SK-N-SH treated with all-trans-retinoic acid at 6 μM for 48 hours (cell line): ENCODE results near the gene NLRP2B.

Source experiments
- ATAC-seq: fragments of 200-7000 bp; cut with Tn5 transposase; 3 replicates; pipeline ENCODE4 v1.9.1; 2020; ENCODE audit warnings: mild to moderate bottlenecking, moderate library complexity
- ARNTL ChIP-seq: fragments of 450-650 bp; formaldehyde crosslinking; IDR thresholded peaks from 2 replicates; pipeline ENCODE4 v1.5.0; 2020; ENCODE audit warnings: low read depth, mild to moderate bottlenecking, moderate library complexity, borderline replicate concordance
- CREB5 ChIP-seq: fragments of 250-450 bp; sonication (Bioruptor Pico); IDR thresholded peaks from 2 replicates; pipeline ENCODE4 v1.5.1; 2020; ENCODE audit warnings: low read depth, mild to moderate bottlenecking, moderate library complexity
- CSDC2 ChIP-seq: fragments of 250-450 bp; sonication (Bioruptor Pico); IDR thresholded peaks from 2 replicates; pipeline ENCODE4 v1.5.0; 2020; ENCODE audit warnings: mild to moderate bottlenecking, moderate library complexity
- CSRNP3 ChIP-seq: fragments of 250-450 bp; sonication (Bioruptor Pico); IDR thresholded peaks from 2 replicates; pipeline ENCODE4 v1.5.1; 2021; ENCODE audit warnings: mild to moderate bottlenecking, moderate library complexity
- ESRRG ChIP-seq: fragments of 250-450 bp; sonication (Bioruptor Pico); IDR thresholded peaks from 2 replicates; pipeline ENCODE4 v1.6.1; 2021; ENCODE audit warnings: mild to moderate bottlenecking
- GLIS3 ChIP-seq: fragments of 250-450 bp; sonication (Bioruptor Pico); IDR thresholded peaks from 2 replicates; pipeline ENCODE4 v1.5.0; 2020; ENCODE audit warnings: mild to moderate bottlenecking, moderate library complexity
- ISL1 ChIP-seq: fragments of 250-450 bp; sonication (Bioruptor Pico); IDR thresholded peaks from 2 replicates; pipeline ENCODE4 v2.1.2; 2022; ENCODE audit warnings: mild to moderate bottlenecking, moderate library complexity
- OSR1 ChIP-seq: fragments of 250-450 bp; sonication (Bioruptor Pico); IDR thresholded peaks from 2 replicates; pipeline ENCODE4 v1.8.0; 2022; ENCODE audit warnings: moderate library complexity, mild to moderate bottlenecking, inconsistent platforms
- PATZ1 ChIP-seq: fragments of 250-450 bp; sonication (Bioruptor Pico); IDR thresholded peaks from 2 replicates; pipeline ENCODE4 v1.8.0; 2020; ENCODE audit warnings: mild to moderate bottlenecking, moderate library complexity, borderline replicate concordance
- POU6F1 ChIP-seq: fragments of 250-450 bp; sonication (Bioruptor Pico); IDR thresholded peaks from 2 replicates; pipeline ENCODE4 v1.8.0; 2021; ENCODE audit warnings: low read depth, mild to moderate bottlenecking, moderate library complexity, borderline replicate concordance
- PPARA ChIP-seq: fragments of 250-450 bp; sonication (Bioruptor Pico); IDR thresholded peaks from 2 replicates; pipeline ENCODE4 v1.5.0; 2020; ENCODE audit warnings: mild to moderate bottlenecking, borderline replicate concordance
- SNAI2 ChIP-seq: fragments of 250-450 bp; sonication (Bioruptor Pico); IDR thresholded peaks from 2 replicates; pipeline ENCODE4 v1.5.0; 2020; ENCODE audit warnings: mild to moderate bottlenecking, moderate library complexity
- TCF4 ChIP-seq: fragments of 250-450 bp; sonication (Bioruptor Pico); IDR thresholded peaks from 2 replicates; pipeline ENCODE4 v1.8.0; 2021; ENCODE audit warnings: mild to moderate bottlenecking, moderate library complexity, borderline replicate concordance
- TOX ChIP-seq: fragments of 250-450 bp; sonication (Bioruptor Pico); IDR thresholded peaks from 2 replicates; pipeline ENCODE4 v1.8.0; 2021; ENCODE audit warnings: mild to moderate bottlenecking, moderate library complexity, borderline replicate concordance
- TSHZ2 ChIP-seq: fragments of 250-450 bp; sonication (Bioruptor Pico); IDR thresholded peaks from 2 replicates; pipeline ENCODE4 v1.5.0; 2020; ENCODE audit warnings: mild to moderate bottlenecking, moderate library complexity
- ZC3H10 ChIP-seq: fragments of 250-450 bp; sonication (Bioruptor Pico); IDR thresholded peaks from 2 replicates; pipeline ENCODE4 v1.5.1; 2021; ENCODE audit warnings: mild to moderate bottlenecking, moderate library complexity
- ZFP3 ChIP-seq: fragments of 250-450 bp; sonication (Bioruptor Pico); IDR thresholded peaks from 2 replicates; pipeline ENCODE4 v1.5.0; 2020; ENCODE audit warnings: mild to moderate bottlenecking, moderate library complexity
- ZNF70 ChIP-seq: fragments of 450-650 bp; formaldehyde crosslinking; IDR thresholded peaks from 2 replicates; pipeline ENCODE4 v1.5.0; 2020; ENCODE audit warnings: mild to moderate bottlenecking, moderate library complexity
- ZNF8 ChIP-seq: fragments of 450-650 bp; formaldehyde crosslinking; IDR thresholded peaks from 2 replicates; pipeline ENCODE4 v1.5.0; 2020; ENCODE audit warnings: mild to moderate bottlenecking, moderate library complexity

The NLRP2B gene

GRCh38 chrX:57652705-57653104, 27.4 kb downstream of the NLRP2B start:
- ATAC-seq = no peak
- TF ChIP-seq ARNTL (CRISPR knock-in tag) (no peak), TOX (no peak), ISL1 (CRISPR knock-in tag) (no peak), ZFP3 (no peak), ZNF8 (CRISPR knock-in tag) (no peak), ESRRG (CRISPR knock-in tag) (no peak), SNAI2 (CRISPR knock-in tag) (no peak), POU6F1 (no peak), TCF4 (CRISPR knock-in tag) (no peak), ZC3H10 (no peak), TSHZ2 (CRISPR knock-in tag) (no peak), ZNF70 (no peak), CSRNP3 (no peak), PPARA (CRISPR knock-in tag) (no peak), CREB5 (CRISPR knock-in tag) (no peak), OSR1 (CRISPR knock-in tag) (no peak), CSDC2 (CRISPR knock-in tag) (no peak)

- ATAC-seq = no peak
- TF ChIP-seq OSR1 (CRISPR knock-in tag) = no peak
These were observed 28.7 kb downstream of the NLRP2B start for GRCh38 chrX:57651169-57651919.

GRCh38 chrX:57647020-57647419, 33.0 kb downstream of the NLRP2B start:
- TF ChIP-seq PATZ1 (CRISPR knock-in tag) = no peak
- no peak for TF ChIP-seq ISL1 (CRISPR knock-in tag)
- no peak for TF ChIP-seq GLIS3 (CRISPR knock-in tag)
- TF ChIP-seq ZNF70 = no peak
- TF ChIP-seq PPARA (CRISPR knock-in tag) = no peak
- TF ChIP-seq, all 23 proteins: peak for 0
- ATAC-seq = no peak

GRCh38 chrX:57643698-57644097, 36.4 kb downstream of the NLRP2B start:
- TF ChIP-seq TOX (no peak), ZNF70 (no peak), ZC3H10 (no peak), PATZ1 (CRISPR knock-in tag) (no peak), ISL1 (CRISPR knock-in tag) (no peak)
- ATAC-seq = no peak
